H4 (cell line): ENCODE results near the gene SLC6A18. TPM values are rescaled to one million over a fixed set of nuclear protein-coding genes. Genes with fewer than 3 reads are reported as not detected.
"Not testable (repeated sequence)": the region's sequence is repeated elsewhere in the genome, so short reads cannot be mapped to it uniquely, and the experiment has no call there.

Source experiments
- DNase-seq: peaks from one replicate; pipeline ENCODE4 v3.0.0-alpha.2; 2015; ENCODE audit warnings: low spot score
- total RNA-seq: library from RNA; depleted of rRNA; stranded (reverse); fragments of >200 nt; shearing (Covaris generic); gene quantifications from 2 replicates; pipeline ENCODE4 v1.2.3, GENCODE V29; 2014

The SLC6A18 gene
- total RNA-seq, 1 experiment from 2014 or later, result not detected

DNA sequence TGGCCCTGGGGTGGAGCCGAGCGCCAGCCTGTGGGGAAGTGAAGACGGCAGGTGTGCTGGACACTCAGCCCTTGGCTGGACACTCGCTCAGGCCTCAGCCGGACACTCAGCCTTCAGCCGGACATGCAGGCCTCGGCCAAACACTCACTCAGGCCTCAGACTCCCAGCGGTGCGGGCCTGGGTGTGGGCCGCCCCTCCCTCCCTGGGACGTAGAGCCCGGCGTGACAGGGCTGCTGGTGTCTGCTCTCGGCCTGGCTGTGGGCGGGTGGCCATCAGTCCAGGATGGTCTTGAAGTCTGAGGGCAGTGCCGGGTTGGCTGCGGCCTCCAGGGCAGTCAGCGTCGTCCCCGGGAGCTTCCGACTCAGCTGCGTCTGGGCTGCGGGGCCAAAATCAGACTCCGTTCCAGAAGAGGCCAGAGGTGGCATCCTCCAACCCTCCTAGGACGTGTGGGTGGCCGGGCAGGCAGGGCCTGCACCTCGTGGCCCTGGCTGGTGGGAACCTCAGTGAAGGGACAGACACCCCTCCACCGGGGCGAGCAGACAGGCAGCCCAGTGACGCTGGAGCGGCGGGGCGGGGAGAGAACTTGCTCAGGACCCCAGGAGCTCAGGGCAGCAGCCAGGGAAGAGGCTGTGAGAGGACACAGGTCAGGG, 28.4 kb downstream of the SLC6A18 start:
- no peak for DNase-seq

DNA sequence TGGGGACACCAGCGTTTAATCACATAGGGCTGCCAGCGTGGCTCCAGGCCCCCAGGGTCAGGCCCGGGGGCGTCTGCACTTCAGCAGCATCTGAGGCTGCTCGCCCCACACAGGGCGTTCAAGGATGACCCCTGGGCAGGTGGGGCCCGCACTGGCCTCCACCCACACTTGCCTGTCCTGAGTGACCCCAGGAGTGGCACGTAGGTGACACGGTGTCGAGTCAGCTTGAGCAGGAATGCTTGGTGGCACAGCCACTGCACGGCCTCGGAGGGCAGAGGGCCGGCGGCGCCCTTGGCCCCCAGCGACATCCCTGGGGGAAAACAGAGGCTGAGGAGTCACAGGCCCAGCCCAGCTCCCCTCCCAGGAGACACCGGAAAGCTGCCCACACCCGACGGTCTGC, 29.0 kb downstream of the SLC6A18 start:
- no peak for DNase-seq

DNA sequence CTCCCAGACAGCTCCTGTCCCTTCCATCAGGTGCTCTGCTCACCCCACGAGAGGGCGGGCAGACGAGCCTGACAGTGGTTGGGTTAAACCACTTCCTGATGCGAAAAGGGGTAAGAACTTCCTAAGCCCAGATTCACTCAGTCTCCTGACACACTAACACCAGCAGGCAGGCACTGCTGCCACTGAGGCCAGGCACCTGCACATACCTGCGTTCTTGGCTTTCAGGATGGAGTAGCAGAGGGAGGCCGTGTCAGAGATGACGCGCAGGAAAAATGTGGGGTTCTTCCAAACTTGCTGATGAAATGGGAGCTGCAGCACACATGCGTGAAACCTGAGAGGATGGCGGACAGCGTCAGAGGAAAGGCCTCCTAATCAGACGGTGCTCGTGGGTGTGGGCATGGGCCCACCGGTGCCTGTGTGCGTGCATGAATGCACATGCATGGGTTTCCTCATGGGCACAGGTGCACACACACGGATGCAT, 29.9 kb downstream of the SLC6A18 start:
- no peak for DNase-seq

DNA sequence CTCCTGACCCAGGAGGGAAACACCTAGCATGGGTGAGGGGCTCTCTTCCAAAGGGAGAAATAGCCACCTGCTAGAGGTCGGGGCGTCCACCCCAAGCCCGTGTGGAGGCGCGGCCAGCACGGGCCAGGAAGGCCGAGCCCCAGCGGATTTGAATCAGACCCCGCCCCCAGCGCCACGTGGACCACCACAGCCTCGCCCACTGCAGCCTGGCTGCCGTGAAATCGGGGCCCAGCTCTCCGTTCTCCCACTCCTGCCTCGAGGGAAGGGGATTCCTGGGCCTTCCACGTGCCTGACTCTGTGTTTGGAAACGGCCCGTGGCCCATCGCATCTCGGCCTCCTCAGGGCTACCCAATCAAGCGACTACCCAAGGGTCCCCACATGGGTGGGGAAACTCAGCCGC, 31.6 kb downstream of the SLC6A18 start:
- DNase-seq, result no peak

DNA sequence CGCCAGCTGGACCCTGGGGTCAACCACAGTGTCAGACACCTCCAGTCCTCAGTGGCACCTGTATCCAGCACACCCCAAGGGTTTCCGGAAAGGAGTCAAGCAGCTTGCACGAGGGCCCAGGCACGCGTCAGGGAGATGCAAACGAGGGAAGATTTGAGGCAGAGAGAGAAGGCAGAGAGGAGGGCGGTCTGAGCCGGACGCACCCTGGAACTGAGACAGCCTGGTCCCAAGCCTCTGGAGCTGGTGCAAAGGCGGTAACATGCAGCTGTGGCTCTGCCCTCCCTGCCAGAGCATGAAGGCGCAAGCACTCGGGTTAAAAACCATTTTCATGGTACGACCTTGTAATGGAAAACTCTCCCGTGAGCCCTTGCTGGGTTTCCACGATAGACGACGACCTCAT, 32.2 kb downstream of the SLC6A18 start:
- DNase-seq, result no peak

DNA sequence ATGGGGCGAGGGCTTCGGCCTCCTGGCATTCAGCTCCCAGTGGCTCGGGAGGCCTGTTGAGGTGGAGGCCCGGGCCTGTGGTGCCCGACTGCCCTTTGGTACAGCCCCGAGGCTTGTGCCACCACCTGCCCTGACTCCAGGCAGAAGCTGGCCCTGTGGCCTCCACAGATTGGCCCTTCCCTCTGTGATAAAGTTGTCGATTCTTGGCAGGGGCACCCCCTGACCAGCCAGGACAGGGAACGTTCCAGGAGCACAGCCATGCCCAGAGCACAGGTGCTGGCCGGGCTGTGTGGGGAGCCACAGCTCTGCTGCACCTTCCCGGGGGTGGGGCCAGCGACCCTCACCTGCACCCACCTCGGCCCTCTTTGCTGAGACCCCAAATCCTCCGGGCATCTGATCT, 32.7 kb downstream of the SLC6A18 start:
- DNase-seq, result no peak

DNA sequence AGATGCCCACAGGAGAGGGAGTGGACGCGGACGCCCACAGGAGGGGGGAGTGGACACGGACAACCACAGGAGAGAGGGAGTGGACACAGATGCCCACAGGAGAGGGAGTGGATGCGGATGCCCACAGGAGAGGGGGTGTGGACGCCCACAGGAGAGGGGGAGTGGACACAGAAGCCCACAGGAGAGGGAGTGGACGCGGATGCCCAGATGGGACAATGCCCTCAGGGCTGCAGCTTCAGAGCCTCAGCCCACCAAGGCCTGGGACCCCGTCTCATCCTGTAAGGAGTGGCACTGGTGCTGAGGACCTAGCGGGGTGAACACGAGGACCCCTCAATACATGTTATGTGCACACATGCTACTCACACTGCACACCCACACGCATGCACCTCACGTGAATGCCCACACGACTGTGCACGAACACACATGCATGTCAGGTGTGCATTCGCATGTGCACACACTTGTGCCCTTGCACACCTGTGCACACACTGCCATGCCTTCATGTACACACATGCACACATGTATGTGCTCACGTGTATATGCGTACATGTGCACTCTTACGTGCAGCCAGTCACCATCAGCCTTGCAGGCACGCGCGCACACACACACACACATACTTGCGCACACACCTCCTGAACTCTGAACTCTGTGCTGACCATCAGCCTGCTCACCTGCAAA, 34.8 kb downstream of the SLC6A18 start:
- no peak for DNase-seq

DNA sequence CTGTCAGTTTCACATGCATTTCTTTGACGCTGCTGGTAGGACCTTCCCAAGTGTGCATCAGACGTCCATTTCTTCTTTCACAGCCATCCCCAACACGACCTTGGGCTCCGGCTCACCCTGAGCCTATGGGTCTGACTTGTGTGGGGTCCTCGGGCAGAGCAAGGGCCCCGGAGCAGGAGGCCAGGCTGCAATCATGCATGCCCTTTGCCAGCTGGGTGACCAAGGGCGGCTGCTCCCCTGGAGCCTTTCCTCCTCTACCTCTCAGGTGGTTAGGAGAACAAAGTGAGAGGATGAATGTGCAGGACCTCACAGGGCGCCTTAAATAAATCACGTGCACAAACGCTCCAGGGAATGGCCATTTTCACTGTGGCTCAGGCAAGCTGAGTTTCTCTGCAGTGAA, 36.5 kb downstream of the SLC6A18 start:
- DNase-seq, result no peak

DNA sequence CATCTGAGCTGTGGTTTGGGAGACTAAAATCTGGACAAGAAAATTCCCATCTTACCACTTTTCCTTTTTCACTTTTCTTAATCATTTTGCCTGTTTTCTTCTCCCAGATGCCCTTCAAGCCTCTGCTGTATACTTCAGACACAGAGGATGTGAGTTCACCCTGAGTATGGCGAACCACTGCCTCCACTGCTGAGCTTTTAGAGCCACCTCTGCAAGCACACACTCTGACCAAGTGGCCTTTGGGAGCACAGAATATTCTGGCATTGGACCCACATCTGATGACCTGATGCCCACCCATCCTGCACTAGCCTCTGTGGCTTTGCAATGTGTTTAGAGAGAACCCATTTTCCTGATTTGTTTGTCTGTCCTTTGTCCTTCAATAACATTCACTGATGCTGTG, 37.2 kb downstream of the SLC6A18 start:
- no peak for DNase-seq

DNA sequence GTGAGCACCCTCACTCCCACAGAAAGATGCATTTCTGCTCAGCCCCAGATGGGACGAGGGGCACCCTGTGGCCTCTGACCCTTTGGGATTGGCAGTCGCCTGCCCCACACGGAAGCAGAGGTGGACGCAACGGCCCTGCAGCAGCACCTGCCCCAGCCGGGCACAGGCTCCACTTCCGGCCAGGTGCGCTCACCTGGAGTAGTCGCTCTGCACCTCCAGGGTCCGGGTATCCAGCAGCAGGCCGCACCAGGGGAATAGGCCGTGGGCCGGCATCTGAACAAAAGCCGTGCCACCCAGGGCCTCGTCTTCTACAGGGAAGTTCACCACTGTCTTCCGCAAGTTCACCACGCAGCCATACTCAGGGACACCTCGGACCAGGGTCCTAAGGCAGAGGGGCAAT, 39.0 kb downstream of the SLC6A18 start:
- DNase-seq, result no peak

DNA sequence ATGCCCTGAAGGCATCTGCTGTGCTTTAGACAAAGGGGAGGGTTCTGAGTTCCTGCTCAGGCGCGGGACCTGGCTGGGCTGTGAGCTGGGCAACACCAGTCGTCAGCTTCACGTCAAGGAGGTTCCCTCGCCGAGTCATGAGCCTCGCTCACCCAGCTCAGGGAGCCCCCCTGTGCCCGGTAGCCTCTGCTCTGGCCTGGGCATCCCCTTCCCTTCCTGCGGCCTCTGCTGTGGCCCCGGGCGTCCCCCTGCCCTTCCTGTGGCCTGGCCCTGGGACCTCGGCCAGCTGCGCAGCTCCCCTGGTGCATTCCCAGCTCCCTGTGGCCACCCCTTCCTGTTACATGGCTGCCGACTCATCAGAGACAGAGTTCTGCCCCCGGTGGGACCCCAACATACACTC, 39.8 kb downstream of the SLC6A18 start:
- DNase-seq, result no peak

DNA sequence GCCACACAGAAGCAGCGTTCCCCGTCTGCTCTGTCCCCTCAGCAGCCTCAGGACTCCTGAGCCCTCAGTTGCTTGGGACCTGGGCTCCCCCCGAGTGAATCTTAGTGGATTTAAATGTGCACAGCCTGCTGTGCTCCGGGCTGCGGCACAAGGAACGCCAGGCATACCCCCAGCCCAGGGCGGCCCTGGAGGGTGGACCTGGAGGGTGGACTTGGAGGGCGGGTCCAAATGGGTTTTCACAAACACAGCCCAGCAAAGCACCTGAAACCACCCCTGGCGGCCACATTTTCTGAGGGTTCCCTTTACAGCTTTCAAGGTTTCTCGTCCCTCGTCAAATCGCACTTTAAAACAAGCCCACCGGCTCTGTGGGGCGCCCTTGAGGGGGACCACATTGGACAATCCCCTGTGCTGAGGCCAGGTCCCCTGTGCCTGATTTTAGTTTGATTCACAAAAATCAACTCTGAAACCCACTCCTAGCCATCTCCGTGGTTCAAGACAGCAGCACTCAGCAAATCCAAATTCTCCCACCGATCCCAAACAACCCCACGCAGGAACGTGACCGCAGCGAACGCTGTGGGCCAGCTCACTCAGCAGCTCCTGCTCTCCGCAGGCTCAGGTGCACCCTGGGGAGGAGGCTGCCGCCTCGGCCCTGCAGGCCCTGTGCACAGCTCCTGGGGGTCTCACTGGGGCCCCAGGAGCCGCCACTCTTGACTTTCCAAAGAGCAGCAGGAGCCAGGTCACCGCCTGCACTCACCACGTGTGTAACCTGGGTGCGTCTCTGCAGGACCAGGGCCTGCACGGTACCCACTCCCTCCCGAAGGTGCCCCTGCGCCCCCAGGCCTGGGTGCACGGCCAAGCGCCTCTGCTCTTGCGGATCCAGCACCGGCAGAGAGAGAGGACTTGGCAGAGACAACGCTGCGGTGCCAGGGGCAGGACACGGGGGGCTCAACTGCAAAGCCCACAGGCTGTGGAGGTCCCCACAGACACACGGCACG, 40.6 kb downstream of the SLC6A18 start:
- no peak for DNase-seq

DNA sequence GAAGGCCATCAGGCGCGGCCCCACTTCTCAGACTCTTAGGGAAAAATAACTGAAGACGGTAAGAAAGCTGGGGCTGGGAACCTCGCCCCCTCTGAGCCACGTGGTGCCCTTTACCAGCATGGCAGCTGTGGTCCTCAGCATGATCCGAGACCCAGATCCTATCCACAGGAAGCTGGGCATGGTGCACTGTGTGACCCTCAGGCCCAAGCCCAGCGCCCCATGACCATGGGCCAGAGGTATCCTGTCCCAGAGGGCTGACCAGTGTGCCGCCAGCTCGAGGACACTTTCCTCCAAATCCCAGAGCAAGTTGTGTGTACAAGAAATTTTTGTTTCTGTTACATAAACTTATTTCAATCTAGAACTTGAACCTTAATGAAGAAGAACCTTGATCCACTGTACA, 41.6 kb downstream of the SLC6A18 start:
- DNase-seq, result no peak

DNA sequence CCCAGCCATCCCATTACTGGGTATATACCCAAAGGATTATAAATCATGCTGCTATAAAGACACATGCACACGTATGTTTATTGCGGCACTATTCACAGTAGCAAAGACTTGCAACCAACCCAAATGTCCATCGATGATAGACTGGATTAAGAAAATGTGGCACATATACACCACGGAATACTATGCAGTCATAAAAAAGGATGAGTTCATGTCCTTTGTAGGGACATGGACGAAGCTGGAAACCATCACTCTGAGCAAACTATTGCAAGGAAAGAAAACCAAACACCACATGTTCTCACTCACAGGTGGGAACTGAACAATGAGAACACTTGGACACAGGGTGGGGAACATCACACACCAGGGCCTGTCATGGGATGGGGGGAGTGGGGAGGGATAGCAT, 42.3 kb downstream of the SLC6A18 start:
- DNase-seq, result not testable (repeated sequence)

DNA sequence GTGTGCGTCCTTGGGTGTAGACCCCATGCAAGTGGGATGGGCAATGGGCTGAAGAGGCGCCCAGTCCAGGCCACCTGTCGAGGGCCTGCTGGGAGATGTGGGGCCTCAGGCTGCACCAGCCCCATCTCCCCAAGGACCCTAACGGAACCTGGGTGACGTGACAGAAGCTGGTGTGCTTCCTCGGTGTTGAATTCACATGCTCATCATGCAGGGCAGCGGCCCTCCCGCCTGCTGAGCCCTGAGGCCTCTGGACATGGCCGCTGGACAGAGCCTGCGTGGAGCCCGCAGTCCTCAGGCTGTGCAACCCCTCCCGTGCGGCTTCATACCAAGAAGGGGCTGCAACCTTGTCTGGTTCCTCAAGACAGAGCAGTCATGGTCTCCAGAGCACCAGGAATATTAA, 42.9 kb downstream of the SLC6A18 start:
- no peak for DNase-seq

DNA sequence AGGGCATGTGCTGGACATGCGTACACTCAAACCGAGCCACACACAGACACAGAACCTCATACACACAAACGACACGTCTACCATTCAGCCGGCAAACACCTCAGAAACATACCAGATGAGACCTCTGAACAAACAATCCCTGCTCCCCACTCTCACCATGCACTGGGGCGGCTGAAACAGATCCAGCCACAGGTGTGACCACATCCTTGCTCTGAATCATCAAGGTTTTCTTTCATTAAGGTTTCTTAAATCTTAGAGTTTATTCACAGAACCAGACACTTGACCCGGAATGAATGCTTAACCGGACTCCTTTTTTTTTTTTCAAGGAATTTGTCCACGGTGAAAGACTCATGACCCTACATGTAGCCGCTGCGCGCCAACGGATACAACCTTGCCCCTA, 43.5 kb downstream of the SLC6A18 start:
- no peak for DNase-seq

DNA sequence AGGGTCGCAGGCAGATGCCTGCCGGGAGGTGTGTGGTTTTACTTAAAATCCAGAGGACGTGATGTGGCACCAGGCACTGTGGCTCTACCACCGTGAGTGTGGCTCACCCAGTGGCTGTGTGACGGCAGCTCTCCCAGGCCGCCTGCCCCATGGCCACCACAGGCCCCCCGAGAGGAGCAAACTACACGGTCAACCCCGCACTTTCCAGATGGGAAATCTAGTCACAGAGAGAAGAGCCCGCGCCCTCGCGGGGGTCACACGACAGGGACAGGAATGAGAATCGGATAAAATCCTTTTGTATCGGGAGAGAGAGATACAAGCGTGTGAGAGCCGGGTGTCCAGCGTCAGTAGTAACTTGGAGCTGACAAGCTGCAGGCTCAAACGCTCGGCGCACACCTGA, 45.2 kb downstream of the SLC6A18 start:
- no peak for DNase-seq

DNA sequence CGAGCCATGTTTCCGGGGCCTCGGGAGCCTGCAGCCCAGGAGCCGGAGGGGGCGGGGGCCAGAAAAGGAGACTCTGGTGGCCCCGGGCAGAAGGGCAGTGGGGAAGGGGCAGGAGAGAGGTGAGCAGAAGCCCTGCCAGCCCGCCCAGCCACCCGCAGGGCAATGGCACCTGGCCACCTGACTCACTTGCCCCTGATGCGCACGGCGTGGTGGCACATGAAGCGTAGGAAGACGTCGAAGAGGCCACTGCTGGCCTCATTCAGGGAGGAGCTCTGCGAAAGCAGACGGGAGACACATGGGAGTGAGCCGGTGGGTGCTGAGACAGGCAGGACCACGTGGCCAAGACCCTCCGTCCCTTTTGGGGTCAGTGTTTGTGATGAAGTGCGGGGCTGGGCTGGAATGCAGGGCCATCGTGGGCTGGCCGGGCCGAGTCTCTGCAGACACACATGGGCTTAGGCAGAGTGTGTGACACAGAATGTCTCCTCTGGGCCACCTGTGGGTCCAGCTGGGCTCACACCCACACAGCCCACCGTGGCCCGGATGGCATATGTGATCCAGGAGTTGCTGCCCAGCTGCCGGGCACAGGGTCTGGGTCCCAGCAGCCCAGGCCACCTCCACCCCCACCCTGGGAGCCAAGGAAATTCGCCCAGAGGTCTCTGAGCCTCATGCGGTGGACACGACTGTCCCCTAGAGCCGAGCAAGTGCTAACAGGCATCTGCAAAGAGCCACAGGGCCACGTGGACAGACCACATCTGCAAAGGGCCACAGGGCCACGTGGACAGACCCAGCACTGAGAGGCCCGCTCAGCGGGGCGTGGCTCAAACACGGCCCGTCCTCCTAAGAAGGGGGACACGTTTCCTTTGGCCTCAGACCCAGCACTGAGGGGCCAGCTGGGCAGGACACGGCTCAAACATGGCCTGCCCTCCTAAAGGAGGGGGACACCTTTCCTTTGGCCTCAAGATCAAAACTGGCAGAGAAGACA, 46.0 kb downstream of the SLC6A18 start:
- no peak for DNase-seq

DNA sequence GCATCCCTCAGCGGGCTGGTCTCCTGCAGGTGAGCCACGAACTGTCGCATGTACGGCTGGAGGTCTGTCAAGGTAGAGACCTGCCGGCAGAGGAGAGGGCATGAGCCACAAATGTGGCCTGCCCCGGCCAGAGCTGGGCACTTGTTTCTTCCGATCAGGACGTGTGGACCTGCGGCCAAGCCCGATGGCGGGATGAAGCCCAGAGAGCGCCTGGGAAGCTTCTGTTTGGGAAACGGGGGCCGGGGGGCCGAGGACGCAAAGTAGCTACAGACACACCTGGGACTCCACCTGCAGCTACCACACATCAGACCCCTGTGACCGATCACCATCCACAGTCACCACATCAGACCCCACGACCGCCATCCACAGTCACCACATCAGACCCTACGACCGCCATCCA, 47.0 kb downstream of the SLC6A18 start:
- no peak for DNase-seq

DNA sequence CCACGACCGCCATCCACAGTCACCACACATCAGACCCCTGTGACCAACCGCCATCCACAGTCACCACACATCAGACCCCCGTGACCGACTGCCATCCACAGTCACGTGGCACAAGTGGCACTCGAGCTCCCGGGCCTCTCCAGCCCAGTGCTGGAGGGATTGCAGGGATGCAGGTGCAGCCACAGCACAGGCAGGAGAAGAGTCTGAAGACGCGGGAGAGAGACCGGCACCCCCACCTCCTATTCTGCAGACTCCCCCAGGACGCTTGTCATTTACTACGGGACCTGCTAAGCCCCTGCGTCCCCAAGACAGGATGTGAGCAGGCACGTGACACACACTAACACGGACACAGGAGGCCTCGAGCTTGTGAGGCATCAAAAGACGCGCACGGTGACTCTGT, 48.6 kb downstream of the SLC6A18 start:
- no peak for DNase-seq

DNA sequence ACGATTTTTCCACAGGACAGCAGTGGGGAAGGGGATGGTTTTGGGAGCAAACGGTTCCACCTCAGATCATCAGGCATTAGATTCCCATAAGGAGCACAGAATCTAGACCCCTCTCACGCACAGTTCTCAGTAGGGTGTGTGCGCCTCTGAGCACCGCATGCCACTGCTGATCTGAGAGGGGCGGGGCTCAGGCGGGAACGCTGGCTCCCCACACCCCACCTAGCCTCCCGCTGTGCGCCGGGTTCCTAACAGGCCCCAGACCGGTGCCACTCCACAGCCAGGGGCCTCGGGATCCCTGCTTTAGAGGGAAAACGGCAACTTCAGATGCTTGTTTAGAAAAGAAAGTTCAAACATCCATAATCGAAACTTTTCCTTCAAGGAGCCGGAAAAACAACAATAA, 49.3 kb downstream of the SLC6A18 start:
- DNase-seq, result no peak
